ENCODE measurements around the gene PRKAG2.

DNA sequence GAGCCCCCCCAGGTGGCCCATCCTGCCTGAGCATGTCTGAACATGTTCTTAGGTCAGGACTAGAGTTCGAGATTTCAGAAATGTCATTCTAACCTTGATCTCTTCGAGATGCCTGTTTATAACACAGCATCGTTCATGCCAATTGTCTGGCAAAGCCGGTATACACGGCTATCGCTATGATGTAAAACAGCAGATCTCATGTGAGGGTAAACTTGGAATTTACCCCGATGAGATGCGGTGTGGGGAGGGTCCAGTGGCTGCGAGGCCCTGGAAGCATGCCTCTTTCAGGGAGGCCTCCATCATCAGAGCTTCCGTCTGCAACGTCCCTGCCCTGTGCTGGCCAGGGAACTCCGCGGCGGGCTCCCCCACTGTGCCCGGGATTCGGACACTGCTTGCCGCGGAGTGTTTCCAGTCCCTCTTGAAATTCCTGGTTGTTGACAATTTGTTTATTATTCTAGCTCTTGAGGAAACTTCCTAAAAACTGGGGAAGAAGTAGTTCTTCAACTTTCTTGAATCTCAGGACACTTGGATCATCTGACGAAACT is 188.6 kb downstream of the PRKAG2 start:
- TF ChIP-seq, protein P1, sequence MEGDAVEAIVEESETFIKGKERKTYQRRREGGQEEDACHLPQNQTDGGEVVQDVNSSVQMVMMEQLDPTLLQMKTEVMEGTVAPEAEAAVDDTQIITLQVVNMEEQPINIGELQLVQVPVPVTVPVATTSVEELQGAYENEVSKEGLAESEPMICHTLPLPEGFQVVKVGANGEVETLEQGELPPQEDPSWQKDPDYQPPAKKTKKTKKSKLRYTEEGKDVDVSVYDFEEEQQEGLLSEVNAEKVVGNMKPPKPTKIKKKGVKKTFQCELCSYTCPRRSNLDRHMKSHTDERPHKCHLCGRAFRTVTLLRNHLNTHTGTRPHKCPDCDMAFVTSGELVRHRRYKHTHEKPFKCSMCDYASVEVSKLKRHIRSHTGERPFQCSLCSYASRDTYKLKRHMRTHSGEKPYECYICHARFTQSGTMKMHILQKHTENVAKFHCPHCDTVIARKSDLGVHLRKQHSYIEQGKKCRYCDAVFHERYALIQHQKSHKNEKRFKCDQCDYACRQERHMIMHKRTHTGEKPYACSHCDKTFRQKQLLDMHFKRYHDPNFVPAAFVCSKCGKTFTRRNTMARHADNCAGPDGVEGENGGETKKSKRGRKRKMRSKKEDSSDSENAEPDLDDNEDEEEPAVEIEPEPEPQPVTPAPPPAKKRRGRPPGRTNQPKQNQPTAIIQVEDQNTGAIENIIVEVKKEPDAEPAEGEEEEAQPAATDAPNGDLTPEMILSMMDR (IDR thresholded peaks at IDR 0.05; ENCODE audit: low read depth, low read length, missing input control) = no peak
- no peak for TF ChIP-seq HNF4G (IDR thresholded peaks at IDR 0.05)
- TF ChIP-seq, protein P2, sequence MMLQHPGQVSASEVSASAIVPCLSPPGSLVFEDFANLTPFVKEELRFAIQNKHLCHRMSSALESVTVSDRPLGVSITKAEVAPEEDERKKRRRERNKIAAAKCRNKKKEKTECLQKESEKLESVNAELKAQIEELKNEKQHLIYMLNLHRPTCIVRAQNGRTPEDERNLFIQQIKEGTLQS (IDR thresholded peaks at IDR 0.05) = no peak
- TF ChIP-seq, protein P3, sequence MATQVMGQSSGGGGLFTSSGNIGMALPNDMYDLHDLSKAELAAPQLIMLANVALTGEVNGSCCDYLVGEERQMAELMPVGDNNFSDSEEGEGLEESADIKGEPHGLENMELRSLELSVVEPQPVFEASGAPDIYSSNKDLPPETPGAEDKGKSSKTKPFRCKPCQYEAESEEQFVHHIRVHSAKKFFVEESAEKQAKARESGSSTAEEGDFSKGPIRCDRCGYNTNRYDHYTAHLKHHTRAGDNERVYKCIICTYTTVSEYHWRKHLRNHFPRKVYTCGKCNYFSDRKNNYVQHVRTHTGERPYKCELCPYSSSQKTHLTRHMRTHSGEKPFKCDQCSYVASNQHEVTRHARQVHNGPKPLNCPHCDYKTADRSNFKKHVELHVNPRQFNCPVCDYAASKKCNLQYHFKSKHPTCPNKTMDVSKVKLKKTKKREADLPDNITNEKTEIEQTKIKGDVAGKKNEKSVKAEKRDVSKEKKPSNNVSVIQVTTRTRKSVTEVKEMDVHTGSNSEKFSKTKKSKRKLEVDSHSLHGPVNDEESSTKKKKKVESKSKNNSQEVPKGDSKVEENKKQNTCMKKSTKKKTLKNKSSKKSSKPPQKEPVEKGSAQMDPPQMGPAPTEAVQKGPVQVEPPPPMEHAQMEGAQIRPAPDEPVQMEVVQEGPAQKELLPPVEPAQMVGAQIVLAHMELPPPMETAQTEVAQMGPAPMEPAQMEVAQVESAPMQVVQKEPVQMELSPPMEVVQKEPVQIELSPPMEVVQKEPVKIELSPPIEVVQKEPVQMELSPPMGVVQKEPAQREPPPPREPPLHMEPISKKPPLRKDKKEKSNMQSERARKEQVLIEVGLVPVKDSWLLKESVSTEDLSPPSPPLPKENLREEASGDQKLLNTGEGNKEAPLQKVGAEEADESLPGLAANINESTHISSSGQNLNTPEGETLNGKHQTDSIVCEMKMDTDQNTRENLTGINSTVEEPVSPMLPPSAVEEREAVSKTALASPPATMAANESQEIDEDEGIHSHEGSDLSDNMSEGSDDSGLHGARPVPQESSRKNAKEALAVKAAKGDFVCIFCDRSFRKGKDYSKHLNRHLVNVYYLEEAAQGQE (IDR thresholded peaks at IDR 0.05) = no peak
- no peak for TF ChIP-seq GABPA (IDR thresholded peaks at IDR 0.05 in 1 of 2, conservative IDR thresholded peaks at IDR 0.05 in 1 of 2)
- TF ChIP-seq, protein P4, sequence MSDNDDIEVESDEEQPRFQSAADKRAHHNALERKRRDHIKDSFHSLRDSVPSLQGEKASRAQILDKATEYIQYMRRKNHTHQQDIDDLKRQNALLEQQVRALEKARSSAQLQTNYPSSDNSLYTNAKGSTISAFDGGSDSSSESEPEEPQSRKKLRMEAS (IDR thresholded peaks at IDR 0.05) = no peak
- TF ChIP-seq JUND (IDR thresholded peaks at IDR 0.05) = no peak
- TF ChIP-seq RAD21 (IDR thresholded peaks at IDR 0.05) = no peak
- TF ChIP-seq FOXA1 (IDR thresholded peaks at IDR 0.05) = no peak
- no peak for TF ChIP-seq TAF1 (conservative IDR thresholded peaks at IDR 0.05)
- TF ChIP-seq, protein P5, sequence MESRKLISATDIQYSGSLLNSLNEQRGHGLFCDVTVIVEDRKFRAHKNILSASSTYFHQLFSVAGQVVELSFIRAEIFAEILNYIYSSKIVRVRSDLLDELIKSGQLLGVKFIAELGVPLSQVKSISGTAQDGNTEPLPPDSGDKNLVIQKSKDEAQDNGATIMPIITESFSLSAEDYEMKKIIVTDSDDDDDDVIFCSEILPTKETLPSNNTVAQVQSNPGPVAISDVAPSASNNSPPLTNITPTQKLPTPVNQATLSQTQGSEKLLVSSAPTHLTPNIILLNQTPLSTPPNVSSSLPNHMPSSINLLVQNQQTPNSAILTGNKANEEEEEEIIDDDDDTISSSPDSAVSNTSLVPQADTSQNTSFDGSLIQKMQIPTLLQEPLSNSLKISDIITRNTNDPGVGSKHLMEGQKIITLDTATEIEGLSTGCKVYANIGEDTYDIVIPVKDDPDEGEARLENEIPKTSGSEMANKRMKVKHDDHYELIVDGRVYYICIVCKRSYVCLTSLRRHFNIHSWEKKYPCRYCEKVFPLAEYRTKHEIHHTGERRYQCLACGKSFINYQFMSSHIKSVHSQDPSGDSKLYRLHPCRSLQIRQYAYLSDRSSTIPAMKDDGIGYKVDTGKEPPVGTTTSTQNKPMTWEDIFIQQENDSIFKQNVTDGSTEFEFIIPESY (IDR thresholded peaks at IDR 0.05) = no peak
